ENCODE results near the gene ACER3.
"Not testable (repeated sequence)": the region's sequence is repeated elsewhere in the genome, so short reads cannot be mapped to it uniquely, and the experiment has no call there.

Gene ACER3

DNA sequence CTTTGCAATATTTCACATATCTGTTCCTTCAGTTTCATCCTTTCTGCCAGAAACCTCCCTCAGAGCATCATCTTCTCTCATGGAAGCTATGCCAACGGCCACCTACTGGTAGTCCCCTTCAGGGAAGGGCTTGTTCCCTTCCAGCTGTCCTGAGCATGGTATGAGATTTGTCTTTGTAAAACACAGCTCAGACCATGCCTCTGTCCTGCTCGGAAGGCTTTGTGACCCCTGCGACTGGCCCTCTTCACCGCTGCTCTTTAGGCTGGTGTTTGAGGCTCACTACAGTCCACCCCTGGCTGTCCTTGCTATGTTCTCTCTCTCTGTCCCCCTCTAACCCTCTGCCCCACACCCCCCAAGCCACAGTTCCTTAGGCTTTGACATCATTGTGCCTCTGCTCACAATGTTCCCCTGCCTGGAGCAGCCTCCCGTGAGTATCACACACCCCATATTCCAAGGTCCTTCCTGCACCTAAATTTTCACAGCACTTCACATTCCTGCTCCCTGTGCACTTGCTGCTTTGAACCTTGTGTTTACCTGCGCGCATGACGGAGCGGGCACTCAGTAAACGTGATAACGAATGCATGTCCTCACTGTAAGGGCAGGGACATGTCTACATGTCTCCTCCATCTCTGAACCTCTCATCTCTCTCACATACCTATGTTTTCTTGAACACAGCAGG, 24.0 kb upstream of the ACER3 start:
- H3K4me3 ChIP-seq (ENCODE audit: low read depth, low read length): no peak overlapping the region

DNA sequence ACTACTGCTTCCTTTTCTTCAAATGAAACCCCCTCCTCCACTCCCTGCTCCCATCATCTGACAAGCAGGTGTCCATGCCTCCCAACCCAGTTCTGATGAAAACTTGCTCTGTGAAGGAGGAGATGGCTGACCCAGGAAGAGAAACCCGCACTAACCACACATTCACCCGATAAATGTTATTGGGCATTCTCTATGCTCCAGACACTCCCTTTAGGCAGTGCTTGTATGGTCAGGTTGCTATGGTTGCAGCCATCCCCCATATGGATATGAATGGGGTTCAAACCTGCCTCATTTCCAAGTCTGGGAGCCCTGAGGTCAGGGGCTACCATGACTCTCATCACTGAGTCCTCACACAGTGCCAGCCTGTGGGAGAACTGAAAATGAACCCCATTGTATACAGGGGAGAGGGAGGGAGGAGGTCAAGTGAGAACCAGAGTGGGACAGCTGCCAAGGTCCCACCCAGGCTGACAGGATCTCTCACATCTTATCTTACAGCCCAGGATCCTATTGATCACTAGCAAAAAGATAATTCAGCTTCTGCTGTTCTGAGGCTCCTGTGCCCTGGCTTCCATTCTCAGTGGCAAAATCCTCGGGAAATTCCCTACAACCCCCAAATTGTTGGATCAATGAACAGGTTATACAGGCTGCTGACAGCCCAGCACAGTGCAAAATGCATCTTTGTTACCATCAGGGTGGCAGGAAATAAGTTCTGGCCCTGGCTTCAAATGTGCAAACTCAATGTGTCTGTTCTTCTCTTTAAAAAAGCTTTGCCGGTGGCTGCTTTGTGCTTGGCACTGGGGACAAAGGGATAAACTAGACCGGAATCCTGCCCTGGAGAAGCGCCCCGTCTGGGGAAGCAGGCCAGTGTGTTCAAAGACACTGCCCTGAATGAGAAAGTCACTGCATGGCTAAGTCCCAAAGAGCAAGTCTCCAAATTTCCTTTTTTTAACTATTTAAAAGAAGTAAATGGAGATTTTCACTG, 22.7 kb upstream of the ACER3 start:
- no peak overlapping the region for H3K4me3 ChIP-seq (ENCODE audit: low read depth, low read length)

DNA sequence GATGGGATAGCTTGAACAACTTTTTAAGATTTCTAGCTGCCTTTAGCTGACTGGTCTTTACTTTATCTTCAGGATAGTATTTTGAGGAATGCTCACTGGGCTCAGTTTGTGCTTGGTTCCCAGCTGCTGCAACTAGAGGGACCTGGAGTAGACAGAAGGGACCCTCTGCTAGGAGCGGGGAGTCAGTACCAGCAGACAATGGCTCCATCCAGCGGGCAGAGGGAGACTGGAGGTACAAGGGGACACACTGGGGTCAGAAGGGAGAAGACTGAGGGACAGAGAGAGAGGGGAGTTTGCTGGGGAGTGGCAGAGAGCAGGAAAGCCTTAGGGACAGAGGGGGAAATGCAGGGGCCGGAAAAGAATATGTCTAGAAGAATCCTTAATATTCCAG, 22.0 kb upstream of the ACER3 start:
- no peak overlapping the region for H3K4me3 ChIP-seq (ENCODE audit: low read depth, low read length)

DNA sequence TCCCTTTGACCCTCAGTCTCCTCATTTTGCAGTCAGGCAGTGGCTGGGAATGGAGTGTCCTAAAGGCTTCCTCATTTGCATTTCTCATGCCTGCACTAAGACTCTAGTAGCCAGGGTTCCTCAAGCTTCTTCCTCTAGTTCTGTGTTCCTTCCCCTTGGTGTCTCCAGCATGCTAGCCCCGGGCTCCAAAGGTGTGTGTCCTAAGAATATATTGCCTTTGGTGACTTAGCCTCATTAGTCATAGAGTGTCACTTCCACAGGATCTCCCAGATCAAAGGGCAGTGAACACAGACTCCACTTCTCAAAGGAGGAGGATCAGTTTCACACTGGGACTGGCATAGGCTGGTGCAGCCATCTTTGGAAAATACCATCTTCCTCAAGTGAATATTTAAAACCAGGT, 21.4 kb upstream of the ACER3 start:
- no peak overlapping the region for H3K4me3 ChIP-seq (ENCODE audit: low read depth, low read length)

DNA sequence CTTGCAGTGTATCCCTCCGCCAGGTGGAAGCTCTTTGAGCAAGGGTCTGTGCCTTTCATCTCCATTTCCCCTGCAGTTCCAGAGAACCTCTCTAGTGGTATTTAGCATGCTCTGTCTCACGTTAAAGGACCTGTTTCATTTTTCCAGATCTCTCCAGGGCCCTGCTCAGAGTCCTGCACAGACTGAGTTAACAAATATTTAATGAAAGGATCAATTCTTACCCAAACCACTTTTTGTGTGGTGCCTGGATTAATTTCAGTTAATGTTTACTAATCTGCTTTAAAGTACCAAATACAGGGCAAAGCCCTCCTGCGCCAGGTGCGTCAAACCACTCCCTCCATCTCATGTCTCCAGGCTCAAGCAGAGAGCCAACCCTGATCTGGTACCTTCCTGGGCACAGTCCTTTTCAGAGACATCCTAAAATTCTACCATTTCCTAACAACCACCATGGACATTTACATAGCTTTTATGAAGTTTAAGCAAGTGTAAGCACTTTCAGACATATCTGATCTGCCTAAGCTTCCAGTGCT, 18.7 kb upstream of the ACER3 start:
- H3K4me3 ChIP-seq (ENCODE audit: low read depth, low read length): no peak overlapping the region

DNA sequence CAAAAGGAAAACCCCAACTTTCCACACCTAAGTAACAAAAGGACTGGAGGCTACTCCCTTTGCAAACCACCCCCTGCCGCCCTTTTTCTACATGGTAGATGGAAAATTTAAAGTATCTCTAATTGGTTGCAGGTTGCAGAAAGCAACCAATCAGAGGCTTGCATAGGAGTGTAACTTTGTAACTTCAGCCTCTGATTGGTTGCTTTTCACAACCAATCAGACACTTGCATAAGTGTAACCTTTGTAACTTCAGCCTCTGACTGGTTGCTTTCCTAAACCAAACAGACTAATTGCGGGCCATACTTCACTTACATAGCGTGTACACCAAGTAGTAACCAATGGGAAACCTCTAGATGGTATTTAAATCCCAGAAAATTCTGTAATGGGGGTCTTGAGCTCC, 16.8 kb upstream of the ACER3 start:
- H3K4me3 ChIP-seq (ENCODE audit: low read depth, low read length): no peak overlapping the region

DNA sequence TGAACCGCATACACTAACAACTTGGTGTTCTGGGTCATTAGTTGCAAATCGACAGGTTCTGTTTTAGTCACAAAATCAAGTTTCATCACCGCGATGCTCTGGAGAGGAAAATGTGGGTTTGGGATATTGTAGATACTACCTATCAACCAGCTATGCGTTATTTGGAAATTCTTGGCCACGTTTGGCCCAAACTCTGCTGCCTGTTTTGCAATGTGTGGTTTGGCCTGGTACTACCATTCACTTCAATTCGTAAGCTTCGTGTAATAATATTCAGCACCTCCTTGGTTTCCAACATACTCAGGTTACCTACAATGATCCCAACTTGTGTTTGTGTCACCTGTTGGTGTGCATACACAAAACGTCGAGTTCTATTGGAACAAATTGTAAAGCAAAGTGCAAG, 16.2 kb upstream of the ACER3 start:
- H3K4me3 ChIP-seq (ENCODE audit: low read depth, low read length): no peak overlapping the region

DNA sequence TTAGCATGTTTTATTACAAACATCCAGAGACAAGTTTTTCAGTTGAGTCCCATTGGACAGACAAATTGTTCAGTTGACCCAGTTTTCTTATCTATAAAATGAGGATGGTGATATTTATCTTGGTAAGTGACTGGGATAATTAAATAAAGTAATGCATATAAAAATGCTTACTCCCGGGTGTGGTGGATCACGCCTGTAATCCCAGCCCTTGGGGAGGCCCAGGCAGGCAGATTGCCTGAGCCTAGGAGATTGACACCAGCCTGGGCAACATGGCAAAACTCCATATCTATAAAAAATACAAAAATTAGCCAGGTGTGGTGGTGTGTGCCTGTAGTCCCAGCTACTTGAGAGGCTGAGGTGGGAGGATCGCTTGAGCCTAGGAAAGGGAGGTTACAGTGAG, 15.6 kb upstream of the ACER3 start:
- H3K4me3 ChIP-seq (ENCODE audit: low read depth, low read length): no peak overlapping the region

DNA sequence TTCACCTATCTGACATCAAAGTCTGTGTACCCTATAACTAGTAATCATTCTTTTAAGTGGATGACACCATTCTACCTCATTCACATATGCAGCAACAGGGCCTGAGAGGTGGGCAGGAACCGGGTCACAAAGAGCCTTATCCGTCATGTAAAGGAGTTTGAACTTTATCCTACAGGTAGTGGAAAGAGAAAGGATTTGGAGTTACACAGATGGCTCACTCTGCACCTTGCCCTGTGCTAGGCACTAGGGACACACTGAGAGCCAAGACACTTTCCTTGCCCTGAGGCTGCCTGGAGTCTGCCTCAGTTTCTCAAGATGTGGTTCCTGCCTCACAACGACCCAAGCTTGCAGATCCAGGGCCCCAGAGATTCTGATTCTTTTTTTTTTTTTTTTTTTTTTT, 14.3 kb upstream of the ACER3 start:
- H3K4me3 ChIP-seq (ENCODE audit: low read depth, low read length): no peak overlapping the region

DNA sequence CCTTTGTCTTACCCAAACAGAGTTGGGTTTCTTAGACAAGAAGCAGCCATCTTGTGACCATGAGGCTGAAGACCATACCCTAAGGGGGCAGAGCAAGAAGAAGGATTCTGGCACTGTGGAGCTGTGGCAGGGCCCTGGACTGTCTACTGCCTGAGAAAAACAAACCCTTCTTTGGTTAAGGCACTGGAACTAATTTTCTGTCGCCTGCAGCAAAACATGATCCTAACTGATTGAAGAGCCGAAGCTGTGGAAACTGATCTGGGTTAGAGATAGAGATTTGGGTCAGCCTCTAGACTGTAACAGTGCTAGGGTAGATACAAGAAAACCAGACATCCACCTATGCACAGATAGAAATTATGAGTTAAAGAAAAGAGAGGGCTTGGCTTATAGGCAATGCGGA, 11.3 kb upstream of the ACER3 start:
- H3K4me3 ChIP-seq (ENCODE audit: low read depth, low read length): no peak overlapping the region

DNA sequence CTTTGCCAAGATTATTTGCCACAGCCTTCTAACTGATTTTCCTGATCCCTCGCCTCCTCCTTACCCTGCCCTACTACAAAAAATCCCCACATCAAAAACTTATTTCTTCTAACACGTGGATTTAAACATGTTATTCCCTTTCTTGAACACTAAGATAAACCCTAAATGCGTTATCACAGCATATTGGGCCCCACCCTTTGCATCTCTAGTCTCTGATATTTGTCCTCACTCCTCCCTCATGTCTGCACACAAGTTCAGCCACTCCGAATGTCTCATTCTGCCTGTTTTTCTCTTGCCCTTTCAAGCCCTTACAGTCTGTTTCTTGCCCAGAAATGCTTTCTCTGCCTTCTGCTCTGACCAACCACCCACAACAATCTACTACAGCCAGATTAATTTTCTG, 10.6 kb upstream of the ACER3 start:
- H3K4me3 ChIP-seq (ENCODE audit: low read depth, low read length): no peak overlapping the region

DNA sequence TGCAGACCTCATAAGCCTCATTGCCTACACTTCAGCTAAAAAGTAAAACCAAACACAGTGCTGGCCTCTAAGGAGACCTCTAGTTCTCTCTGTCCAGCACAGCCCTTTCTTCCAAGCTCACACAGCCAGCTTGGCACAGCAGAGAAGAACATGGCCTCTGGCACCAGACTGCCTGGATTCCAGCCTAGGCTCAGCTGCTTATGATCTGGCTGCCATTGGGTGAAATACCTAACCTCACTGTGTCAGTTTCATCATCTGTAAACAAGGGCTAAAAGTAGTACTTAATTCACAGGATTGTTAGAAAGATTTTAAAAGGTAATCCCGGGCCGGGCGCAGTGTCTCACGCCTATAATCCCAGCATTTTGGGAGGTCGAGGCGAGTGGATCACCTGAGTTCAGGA, 9.9 kb upstream of the ACER3 start:
- H3K4me3 ChIP-seq (ENCODE audit: low read depth, low read length): no peak overlapping the region

DNA sequence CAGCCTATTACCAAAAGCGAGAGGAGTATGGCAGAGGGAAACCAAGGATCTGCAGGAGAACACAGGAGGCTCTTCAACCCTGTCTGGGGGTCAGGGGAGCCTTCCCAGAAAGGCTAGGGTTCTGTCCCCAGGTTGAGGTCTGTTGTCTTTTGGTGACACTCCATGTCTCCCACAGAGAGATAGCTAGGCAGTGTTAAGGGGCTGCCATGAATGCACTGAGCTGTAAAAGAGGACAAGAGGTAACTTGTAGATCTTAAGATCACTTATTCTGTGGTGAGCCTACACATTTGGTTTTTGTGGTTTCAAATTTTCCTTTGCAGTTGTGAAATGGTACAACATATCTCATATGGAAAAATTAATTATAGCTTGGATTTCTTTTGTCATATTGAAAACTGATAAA, 6.0 kb upstream of the ACER3 start:
- no peak overlapping the region for H3K4me3 ChIP-seq (ENCODE audit: low read depth, low read length)

DNA sequence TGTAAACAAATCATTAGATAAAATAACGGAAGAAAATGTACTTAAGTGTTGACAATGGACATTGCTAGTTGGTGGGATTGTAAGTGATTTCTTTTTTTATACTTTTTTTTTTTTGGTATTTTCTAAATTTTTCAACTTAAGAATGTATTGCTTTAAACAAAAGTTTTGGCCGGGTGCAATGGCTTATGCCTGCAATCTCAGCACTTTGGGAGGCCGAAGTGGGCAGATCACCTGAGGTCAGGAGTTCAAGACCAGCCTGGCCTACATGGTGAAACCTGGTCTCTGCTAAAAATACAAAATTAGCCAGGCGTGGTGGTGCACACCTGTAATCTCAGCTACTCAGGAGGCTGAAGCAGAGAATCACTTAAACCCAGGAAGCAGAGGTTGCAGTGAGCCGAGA, 5.0 kb upstream of the ACER3 start:
- H3K4me3 ChIP-seq (ENCODE audit: low read depth, low read length): not testable (repeated sequence)

DNA sequence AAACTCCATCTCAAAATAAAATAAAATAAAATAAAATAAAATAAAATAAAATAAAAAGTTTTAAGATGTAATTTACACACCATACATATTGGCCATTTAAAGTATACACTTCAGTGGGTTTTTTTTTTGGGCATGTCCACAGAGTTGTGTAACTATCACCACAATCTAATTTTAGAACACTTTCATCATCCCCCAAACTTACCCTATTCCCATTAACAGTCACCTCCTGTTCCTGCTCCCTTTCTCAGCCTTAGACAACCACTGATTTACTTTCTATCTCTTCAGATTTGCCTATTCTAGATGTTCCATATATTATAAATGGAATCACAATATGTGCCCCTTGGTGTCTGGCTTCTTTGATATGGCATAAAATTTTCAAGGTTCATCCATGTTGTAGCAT, 4.6 kb upstream of the ACER3 start:
- H3K4me3 ChIP-seq (ENCODE audit: low read depth, low read length): no peak overlapping the region

DNA sequence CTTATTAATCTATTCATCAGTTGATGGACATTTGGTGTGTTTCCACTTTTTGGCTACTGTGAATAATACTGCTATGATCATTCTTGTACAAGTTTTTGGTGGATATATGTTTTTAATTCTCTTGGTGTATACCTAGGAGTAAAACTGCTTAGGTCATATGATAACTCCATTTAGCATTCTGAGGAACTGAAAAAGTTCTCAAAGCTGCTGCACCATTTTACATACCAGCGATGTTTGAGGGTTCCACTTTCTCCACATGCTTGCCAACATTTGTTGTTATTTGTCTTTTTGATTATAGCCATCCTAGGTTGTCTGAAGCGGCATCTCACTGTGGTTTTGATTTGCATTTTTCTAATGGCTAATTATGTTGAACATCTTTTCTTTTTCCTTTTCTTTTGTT, 4.1 kb upstream of the ACER3 start:
- H3K4me3 ChIP-seq (ENCODE audit: low read depth, low read length): no peak overlapping the region

DNA sequence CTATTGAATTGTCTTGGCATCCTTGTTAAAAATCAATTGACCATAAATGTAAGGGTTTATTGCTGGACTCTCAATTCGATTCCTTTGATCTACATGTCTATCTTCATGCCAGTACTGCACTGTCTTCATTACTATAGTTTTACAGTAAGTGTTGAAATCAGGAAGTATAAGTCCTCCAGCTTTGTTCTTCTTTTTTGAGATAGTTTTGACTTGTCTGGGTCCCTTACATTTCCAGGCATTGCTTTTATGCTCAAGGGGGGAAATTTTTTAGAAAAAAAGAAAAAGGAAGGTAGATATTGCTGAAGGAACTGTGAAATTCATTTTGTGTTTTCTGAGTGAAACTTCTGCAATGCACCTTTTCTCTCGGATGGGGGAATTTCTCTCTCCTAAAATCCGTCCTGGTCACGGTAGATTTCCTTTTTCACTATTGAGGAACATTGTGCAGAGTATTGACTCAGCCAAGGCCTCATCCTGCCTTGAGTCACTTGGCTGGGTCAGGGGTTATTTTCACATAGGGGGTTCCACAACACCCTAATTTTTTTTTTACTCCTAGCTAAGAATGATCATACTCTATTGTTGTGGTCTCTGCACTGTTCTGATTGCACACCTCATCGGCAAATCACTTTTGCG, 2.8 kb upstream of the ACER3 start:
- H3K4me3 ChIP-seq (ENCODE audit: low read depth, low read length): no peak overlapping the region

DNA sequence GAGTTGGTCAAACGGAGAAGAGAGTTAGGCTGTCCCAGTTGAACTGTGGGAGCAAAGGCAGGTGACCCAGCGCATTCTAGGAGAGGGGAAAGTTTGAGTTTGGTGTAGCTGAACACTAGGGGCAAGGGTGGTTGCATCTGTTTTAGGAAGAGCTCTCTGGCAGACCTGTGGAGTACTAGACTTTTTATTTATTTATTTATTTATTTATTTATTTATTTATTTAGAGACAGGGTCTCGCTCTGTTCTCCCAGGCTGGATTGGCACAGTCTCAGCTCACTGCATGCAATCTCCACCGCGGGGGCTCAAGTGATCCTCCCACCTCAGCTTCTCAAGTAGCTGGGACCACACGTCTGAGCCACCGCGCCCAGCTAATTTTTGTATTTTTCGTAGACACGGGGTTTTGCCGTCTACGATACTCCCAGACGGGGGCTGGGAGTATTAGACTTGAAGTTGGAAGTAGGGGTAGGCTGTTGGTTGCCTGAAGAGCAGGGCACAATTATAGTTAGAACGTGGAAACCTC, 950 bp upstream of the ACER3 start:
- no peak overlapping the region for H3K4me3 ChIP-seq (ENCODE audit: low read depth, low read length)

DNA sequence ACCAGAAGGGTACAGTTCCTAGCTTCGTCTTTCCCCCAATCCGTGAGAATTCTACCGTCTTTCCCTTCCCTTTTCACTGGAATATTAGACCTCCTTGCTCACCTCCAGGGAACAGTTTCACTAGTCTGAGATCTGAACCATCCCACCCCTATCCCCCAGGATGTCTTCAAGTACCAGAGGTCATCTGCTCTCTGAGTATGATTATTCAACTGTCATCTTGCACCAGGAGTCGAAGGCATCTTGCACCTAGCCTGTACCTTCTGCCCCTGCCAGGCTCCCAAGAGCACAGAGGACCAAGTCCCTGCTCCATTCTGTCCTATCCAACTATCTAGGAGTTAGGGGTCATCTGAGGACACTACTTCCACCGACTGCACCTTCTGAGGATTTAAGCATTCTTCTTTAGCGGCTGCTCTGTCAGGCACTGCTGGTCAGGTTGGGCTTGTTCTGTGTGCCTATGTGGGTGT, 804 bp downstream of the ACER3 start:
- peak overlapping the region; percentile 86 for H3K4me3 ChIP-seq (ENCODE audit: low read depth, low read length)

DNA sequence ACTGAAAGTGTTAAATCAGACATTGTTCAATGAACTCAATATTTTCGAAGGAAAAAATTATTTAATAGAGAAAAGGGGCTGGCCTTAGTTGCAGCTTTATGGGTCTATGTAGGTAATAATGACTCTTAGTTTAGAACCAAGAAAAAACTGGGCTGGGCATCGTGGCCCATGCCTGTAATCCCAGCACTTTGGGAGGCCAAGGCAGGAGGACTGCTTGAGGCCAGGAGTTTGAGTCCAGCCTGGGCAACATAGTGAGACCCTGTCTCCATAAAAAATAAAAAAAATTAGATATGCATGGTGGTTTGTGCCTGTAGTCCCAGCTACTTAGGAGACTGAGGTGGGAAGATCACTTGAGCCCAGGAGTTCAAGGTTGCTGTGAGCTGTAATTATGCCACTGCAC, 2.1 kb downstream of the ACER3 start:
- H3K4me3 ChIP-seq (ENCODE audit: low read depth, low read length): not testable (repeated sequence)

DNA sequence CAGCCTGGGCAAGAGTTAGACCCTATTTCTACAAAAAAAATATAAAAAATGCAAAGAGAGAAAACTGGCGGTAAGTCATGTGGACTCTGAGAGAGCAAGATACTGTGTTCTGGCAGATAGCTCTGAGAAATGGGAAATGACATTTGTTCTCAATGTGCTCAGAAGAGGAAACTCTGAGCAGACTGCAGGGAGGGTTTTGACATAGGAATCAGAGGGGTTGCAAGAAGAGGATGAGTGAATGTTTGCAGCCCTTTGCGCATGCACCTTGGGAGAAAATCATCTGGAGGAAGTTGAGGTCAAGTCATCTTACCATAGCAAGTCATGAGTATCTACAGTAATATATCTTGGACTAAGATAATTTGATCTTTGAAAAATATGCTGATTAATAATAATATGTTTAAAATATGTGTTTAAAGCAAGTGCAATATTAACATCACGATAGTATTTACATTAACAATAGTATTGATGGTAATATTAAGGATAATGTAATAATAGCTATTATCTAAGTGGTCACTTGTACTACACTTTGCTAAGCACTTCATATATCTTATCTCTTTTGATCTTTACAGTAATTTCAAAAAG, 2.6 kb downstream of the ACER3 start:
- no peak overlapping the region for H3K4me3 ChIP-seq (ENCODE audit: low read depth, low read length)

All from iPS-11a (cell line).